Osteoblast (primary cell): ENCODE measurements around the gene HJURP. TPM values are rescaled to one million over a fixed set of nuclear protein-coding genes. Genes with fewer than 3 reads are reported as not detected.

Experiments
- DNase-seq: peaks from one replicate; pipeline ENCODE4 v3.0.0; 2011; ENCODE audit warnings: low spot score, mixed read lengths; ENCODE audit not compliant: insufficient read length; ENCODE audit errors: missing footprints
- H2AFZ ChIP-seq: 2 replicates; pipeline ENCODE4 v1.6.0; 2011; ENCODE audit warnings: mild to moderate bottlenecking, low read length
- H3K27ac ChIP-seq: 2 replicates; pipeline ENCODE4 v1.5.1; 2011; ENCODE audit warnings: mild to moderate bottlenecking, low read depth, low read length, moderate library complexity
- H3K27me3 ChIP-seq: 2 replicates; pipeline ENCODE4 v1.6.0; 2012; ENCODE audit warnings: mild to moderate bottlenecking, control low read depth, inconsistent platforms, low read length, moderate library complexity; ENCODE audit not compliant: insufficient read depth
- H3K36me3 ChIP-seq: 2 replicates; pipeline ENCODE4 v1.5.1; 2011; ENCODE audit warnings: mild to moderate bottlenecking, low read length, control low read depth, moderate library complexity; ENCODE audit not compliant: insufficient read depth
- H3K4me1 ChIP-seq: 2 replicates; pipeline ENCODE4 v1.5.1; 2011; ENCODE audit warnings: mild to moderate bottlenecking, low read length, control low read depth, moderate library complexity; ENCODE audit not compliant: insufficient read depth
- H3K4me2 ChIP-seq: 2 replicates; pipeline ENCODE4 v1.6.0; 2011; ENCODE audit warnings: mild to moderate bottlenecking, low read length; ENCODE audit not compliant: insufficient read depth
- H3K4me3 ChIP-seq: fragments of 200-600 bp; sonication (generic); 3 replicates; pipeline ENCODE4 v1.5.1; 2012; ENCODE audit warnings: mild to moderate bottlenecking, low read length, inconsistent platforms; ENCODE audit not compliant: insufficient read depth
- H3K79me2 ChIP-seq: 2 replicates; pipeline ENCODE4 v1.6.0; 2012; ENCODE audit warnings: mild to moderate bottlenecking, low read length, control low read depth, inconsistent platforms; ENCODE audit not compliant: insufficient read depth
- H3K9me3 ChIP-seq: 2 replicates; pipeline ENCODE4 v1.5.1; 2011; ENCODE audit warnings: low read depth, low read length, control low read depth
- H4K20me1 ChIP-seq: 2 replicates; pipeline ENCODE4 v1.6.0; 2012; ENCODE audit warnings: mild to moderate bottlenecking, low read length, control low read depth; ENCODE audit not compliant: insufficient read depth
- CTCF ChIP-seq: IDR thresholded peaks from 2 replicates; pipeline ENCODE4 v1.5.1; 2011; ENCODE audit warnings: mild to moderate bottlenecking, low read depth, low read length, moderate library complexity; ENCODE audit errors: extremely low read depth
- total RNA-seq: library from RNA; depleted of rRNA; stranded (reverse); fragments of >200 nt; gene quantifications from 2 replicates; pipeline ENCODE4 v1.2.3, GENCODE V29; 2012

HJURP gene
- total RNA-seq, 1 donor, result 2.9 TPM

DNA sequence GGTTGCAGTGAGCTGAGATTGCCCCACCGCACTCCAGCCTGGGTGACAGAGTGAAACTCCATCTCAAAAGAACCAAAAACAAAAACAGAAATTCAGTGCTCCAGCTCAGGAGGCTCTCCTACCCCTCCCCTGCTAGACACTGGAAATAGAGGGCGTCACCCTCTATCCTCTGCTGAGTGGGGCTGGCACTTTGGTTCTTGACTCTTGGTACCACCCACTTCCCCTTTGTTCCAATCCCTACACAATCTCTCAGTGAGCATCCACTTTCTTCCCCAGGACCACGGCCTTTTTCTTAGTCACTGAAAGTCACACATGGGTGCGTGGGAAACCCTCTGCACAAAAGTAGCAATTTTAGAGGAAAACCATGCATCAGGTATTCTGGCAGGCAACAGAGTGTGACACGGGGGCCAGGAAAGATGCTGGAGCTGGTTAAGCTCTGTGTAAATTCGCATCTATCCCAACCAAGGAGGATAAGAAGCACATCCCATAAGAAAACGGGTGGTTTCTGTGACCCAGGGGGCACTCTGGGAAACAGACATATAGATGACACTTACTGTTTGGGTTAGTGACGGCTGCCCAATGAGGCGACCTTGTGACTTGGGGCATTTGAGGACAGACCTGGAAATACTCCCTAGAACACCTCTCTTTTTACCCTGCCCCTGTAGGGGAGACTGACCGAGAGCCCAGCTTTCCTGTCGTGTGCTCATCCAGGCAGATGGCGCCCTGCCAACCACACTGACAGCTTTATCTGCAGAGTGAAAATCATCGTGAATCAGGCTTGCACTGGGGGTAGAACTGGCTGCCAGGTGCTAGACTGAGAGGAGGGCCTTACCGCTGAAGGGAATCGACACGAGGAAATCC, 7.7 kb downstream of the HJURP start:
- no peak overlapping the region for H3K4me3 ChIP-seq
- peak overlapping the region; percentile 3 for H2AFZ ChIP-seq
- H4K20me1 ChIP-seq, result no peaks in the 10 kb centered on the region
- DNase-seq, result no peak
- no peaks in the 10 kb centered on the region for H3K27me3 ChIP-seq
- H3K9me3 ChIP-seq, result no peaks in the 10 kb centered on the region
- H3K4me2 ChIP-seq, result no peak overlapping the region
- no peak for TF ChIP-seq CTCF
- no peak overlapping the region for H3K27ac ChIP-seq
- peaks cover 88% of the 10 kb centered on the region for H3K79me2 ChIP-seq
- peaks cover under 1% of the 10 kb centered on the region for H3K4me1 ChIP-seq
- H3K36me3 ChIP-seq, result peaks cover 92% of the 10 kb centered on the region

DNA sequence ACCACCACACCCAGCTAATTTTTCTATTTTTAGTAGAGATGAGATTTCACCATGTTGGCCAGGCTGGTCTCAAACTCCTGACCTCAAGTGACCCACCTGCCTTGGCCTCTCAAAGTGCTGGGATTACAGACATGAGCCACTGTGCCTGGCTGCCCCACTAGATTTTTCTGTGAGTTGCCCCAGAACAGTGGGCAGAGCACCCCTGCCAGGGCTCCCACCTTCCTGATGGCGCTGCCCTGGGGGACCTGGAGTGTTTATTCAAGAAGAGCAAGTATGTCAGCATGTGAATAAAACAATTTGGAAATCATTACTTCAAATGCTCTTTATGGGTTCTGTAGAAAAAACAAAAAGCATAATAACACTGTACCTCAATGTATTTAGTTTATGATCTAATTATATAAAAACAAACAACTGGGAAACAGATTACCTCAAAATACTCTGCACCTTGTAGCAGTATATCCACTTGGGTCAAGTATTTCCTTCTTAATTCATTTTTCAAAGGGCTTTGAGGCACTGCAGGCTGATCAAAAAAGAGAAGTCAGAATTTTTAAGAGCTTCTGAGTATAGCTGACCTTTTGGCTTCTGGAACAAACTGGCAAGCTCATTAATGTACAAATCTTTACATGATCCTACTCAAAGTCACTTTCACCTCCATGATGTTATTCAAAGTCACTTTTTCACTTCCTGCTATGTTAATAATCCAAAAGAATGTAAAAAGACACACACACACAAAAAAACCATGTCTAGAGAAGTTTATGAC, 8.9 kb downstream of the HJURP start:
- H2AFZ ChIP-seq, result peak overlapping the region; percentile 31
- H3K27me3 ChIP-seq, result no peaks in the 10 kb centered on the region
- H4K20me1 ChIP-seq, result no peaks in the 10 kb centered on the region
- H3K4me2 ChIP-seq, result no peak overlapping the region
- H3K79me2 ChIP-seq, result peaks cover 88% of the 10 kb centered on the region
- no peak for TF ChIP-seq CTCF
- peak; percentile 22 for DNase-seq
- H3K36me3 ChIP-seq, result peaks cover 91% of the 10 kb centered on the region
- H3K4me3 ChIP-seq, result no peak overlapping the region
- no peak overlapping the region for H3K27ac ChIP-seq
- H3K9me3 ChIP-seq, result no peaks in the 10 kb centered on the region
- no peaks in the 10 kb centered on the region for H3K4me1 ChIP-seq

GRCh38 chr2:233844836-233845235, 9.5 kb downstream of the HJURP start:
- Histone ChIP-seq H3K4me2 (no peak overlapping the region), H4K20me1 (peaks cover 4% of the 10 kb centered on the region), H3K79me2 (peaks cover 88% of the 10 kb centered on the region), H3K9me3 (no peaks in the 10 kb centered on the region), H3K4me3 (no peak overlapping the region), H3K27ac (no peak overlapping the region), H3K4me1 (no peaks in the 10 kb centered on the region), H3K27me3 (no peaks in the 10 kb centered on the region), H2AFZ (no peak overlapping the region), H3K36me3 (peaks cover 91% of the 10 kb centered on the region)
- TF ChIP-seq CTCF, result no peak
- peak; percentile 2 for DNase-seq
